Esophagus muscularis mucosa (tissue), 3 donors: ENCODE measurements around the gene ARL14.

Experiments used
- CTCF ChIP-seq, 3 experiments: fragments of 200-600 bp in 2 of 3; fragments of 450-650 bp in 1 of 3; sonication (generic) in 2 of 3; IDR thresholded peaks; one replicate each; pipeline ENCODE4 v1.5.1; 2017 to 2019; ENCODE audit warnings: antibody characterized with exemption in 3 of 3, mild to moderate bottlenecking in 2 of 3, moderate library complexity in 1 of 3
- EP300 ChIP-seq: sonication (generic); formaldehyde crosslinking; IDR thresholded peaks from one replicate; pipeline ENCODE4 v1.6.1; 2017; ENCODE audit warnings: antibody characterized with exemption

GRCh38 chr3:160635213-160635612, 41.7 kb upstream of the ARL14 start:
- TF ChIP-seq CTCF (IDR thresholded peaks at IDR 0.05): no peak
- no peak for TF ChIP-seq EP300
